HG02763 (cell line): ENCODE measurements around the gene SLCO1C1.
"Not testable (repeated sequence)": the region's sequence is repeated elsewhere in the genome, so short reads cannot be mapped to it uniquely, and the experiment has no call there.

Experiments
- ATAC-seq: cut with Tn5 transposase; IDR thresholded peaks from one replicate; pipeline ENCODE4 v1.9.1; 2021; ENCODE audit warnings: mild to moderate bottlenecking, moderate library complexity; ENCODE audit not compliant: unreplicated experiment

Gene SLCO1C1

DNA sequence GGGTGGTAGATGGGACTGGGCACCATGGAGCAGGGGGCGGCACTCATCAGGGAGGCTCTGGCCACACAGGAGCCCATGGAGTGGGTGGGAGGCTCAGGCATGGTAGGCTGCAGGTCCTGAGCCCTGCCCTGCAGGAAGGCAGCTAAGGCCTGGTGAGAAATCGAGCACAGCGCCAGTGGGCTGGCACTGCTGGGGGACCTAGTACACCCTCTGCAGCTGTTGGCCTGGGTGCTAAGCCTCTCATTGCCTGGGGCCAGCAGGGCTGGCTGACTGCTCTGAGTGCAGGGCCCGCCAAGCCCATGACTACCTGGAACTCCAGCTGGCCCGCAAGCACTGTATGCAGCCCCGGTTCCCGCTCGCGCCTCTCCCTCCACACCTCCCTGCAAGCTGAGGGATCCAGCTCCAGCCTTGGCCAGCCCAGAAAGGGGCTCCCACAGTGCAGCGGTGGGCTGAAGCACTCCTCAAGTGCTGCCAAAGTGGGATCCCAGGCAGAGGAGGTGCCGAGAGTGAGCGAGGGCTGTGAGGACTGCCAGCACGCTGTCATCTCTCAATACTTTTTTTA lies 88.7 kb downstream of the SLCO1C1 start:
- ATAC-seq: not testable (repeated sequence)

DNA sequence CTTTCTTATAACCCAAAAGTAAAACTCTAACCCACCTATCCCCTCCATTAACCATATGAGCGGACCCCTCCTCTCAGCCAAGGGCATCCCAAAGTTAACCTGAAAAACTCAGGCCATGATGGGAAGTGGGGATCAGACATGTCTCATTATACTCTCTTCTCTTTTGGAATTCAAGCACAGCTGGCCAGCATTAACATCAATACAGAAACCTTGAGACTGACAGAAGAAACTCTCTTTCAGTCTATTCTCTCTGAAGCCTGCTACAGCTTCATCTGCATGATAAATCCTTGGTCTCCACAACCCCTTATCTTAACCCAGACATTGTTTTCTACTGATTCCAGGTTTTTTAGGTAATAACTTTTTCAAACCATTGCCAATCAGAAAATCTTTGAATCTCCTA lies 97.8 kb downstream of the SLCO1C1 start:
- ATAC-seq: no peak

DNA sequence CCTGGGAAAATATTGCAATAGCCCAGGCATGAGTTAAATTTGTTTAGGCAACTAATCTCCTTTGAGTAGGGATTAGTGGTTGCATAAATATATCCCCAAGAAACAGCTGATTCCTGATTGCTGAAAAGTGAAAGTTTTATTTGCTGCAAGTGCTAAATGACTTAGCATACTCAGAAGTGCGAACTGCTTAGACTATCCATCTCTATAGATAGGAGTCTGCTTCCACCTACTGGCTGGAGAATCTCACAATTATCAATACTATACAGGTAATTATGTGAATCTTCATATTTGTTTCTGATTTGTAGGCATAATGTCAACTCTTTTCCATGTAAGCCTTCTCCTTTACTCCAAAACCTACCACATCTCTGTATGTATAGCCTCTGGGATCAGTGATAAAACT lies 103.4 kb downstream of the SLCO1C1 start:
- ATAC-seq: no peak

DNA sequence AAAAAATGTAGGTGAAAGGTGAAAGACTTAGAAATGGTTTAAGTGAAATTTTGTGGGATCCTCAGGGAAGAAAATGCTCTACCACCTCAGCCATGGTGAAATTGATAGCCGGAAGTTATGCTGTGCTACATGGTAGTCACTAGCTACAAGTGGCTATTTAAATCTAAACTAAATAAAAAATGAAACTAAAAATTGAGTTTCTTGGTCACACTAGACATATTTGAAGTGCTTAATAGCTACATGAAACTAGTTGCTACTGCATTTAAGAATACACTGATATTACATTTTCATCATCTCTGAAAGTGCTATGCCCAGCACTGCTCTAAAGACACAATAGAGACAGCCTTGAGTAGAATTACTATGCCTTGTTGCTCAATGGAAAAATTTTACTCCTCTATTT lies 105.0 kb downstream of the SLCO1C1 start:
- ATAC-seq: no peak

DNA sequence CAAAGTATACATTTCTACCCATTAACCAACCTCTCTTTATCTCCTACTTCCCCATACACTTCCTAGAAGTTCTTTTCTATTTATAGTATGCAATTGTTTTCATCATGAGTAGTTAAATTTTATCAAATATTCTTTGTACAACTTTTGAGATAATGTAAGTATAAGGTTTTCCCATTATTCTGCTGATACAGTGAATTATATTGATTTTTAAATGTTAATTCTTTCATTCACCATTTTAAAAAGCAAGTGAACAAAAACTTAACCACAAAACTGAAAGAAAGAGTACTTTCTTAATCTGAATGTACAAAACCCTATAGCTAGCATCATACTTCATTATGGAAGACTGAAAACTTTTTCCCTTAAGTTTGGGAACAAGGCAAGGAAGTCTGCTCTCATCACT lies 105.9 kb downstream of the SLCO1C1 start:
- no peak for ATAC-seq
